HL-60 (cell line): Measurements from ENCODE around the gene GPR162.

ENCODE experiments used
- CTCF ChIP-seq: IDR thresholded peaks from one replicate; pipeline ENCODE4 v1.5.1; 2011; ENCODE audit warnings: low read length, control low read depth, inconsistent platforms; ENCODE audit not compliant: insufficient read depth
- GABPA ChIP-seq: IDR thresholded peaks from 2 replicates; pipeline ENCODE4 v1.6.1; 2012; ENCODE audit warnings: low read depth
- POLR2AphosphoS5 ChIP-seq: IDR thresholded peaks from 2 replicates; pipeline ENCODE4 v1.6.1; 2012; ENCODE audit warnings: low read depth
- REST ChIP-seq: IDR thresholded peaks from 2 replicates; pipeline ENCODE4 v1.6.1; 2012; ENCODE audit warnings: low read depth; ENCODE audit not compliant: insufficient replicate concordance
- SPI1 ChIP-seq: IDR thresholded peaks from 2 replicates; pipeline ENCODE4 v1.6.1; 2012; ENCODE audit warnings: low read depth, mild to moderate bottlenecking, borderline replicate concordance

- no peak for TF ChIP-seq CTCF
- TF ChIP-seq POLR2AphosphoS5 = no peak
- TF ChIP-seq GABPA = no peak
- TF ChIP-seq REST = no peak
- no peak for TF ChIP-seq SPI1
These were observed 1.5 kb upstream of the GPR162 start for GRCh38 chr12:6820166-6820565.
